ENCODE results near the gene PLGRKT. TPM values are rescaled to one million over a fixed set of nuclear protein-coding genes. Genes with fewer than 3 reads are reported as not detected.

PLGRKT gene
- total RNA-seq, 5 donors from 2014 or later (not counting 1 experiment from before 2014, with no cell fraction given): 15.4 to 21.3 (median 19.3) TPM

GRCh38 chr9:5389109-5389732 is 48.5 kb downstream of the PLGRKT start:
- peaks cover 24% of the 10 kb centered on the region for H3K36me3 Mint-ChIP-seq
- Histone ChIP-seq H3K4me1 (ENCODE audit: control insufficient read depth in 1 of 2, extremely low read depth in 1 of 2, insufficient read depth in 2 of 2, low read length in 2 of 2) (no peaks in the 10 kb centered on the region), H3K27ac (ENCODE audit: low read length) (no peak overlapping the region), H3K36me3 (ENCODE audit: control insufficient read depth in 2 of 2, extremely low read depth in 1 of 2, insufficient read depth in 1 of 2, low read length in 1 of 2) (no peaks in the 10 kb centered on the region), H3K27me3 (replicated peaks in 1 of 2; ENCODE audit: control insufficient read depth in 2 of 2, extremely low read depth in 1 of 2, insufficient read depth in 2 of 2, low read length in 1 of 2) (no peaks in the 10 kb centered on the region), H3K4me3 (ENCODE audit: control insufficient read depth in 1 of 2, extremely low read depth in 1 of 2, low read length in 1 of 2) (no peak overlapping the region), H3K9me3 (no peaks in the 10 kb centered on the region)
- DNase-seq: peak in 2 of 35 experiments; percentile 10 to 13
- no peaks in the 10 kb centered on the region for H3K9me3 Mint-ChIP-seq
- ChIA-PET CTCF (no interaction called here), POLR2A (no interaction called here)
- peaks cover 20 to 26% (median 21%) of the 10 kb centered on the region in 3 donors for H3K4me1 Mint-ChIP-seq
- no peak overlapping the region for H3K27ac Mint-ChIP-seq
- no peak overlapping the region for H3K4me3 Mint-ChIP-seq
- no peak for ATAC-seq (replicated peaks in 1 of 4)
- no peaks in the 10 kb centered on the region for H3K27me3 Mint-ChIP-seq
- WGBS (ENCODE audit: insufficient coverage): 32% methylated on average over 2 of the region's 3 CpGs

- H3K4me1 Mint-ChIP-seq: peaks cover 15 to 23% (median 21%) of the 10 kb centered on the region in 3 donors
- H3K27me3 Mint-ChIP-seq: no peaks in the 10 kb centered on the region
- ATAC-seq (replicated peaks in 1 of 4) (no peak), DNase-seq (no peak)
- H3K4me3 Mint-ChIP-seq: no peak overlapping the region
- Histone ChIP-seq H3K27ac (ENCODE audit: low read length) (no peak overlapping the region), H3K36me3 (ENCODE audit: control insufficient read depth in 2 of 2, extremely low read depth in 1 of 2, insufficient read depth in 1 of 2, low read length in 1 of 2) (no peaks in the 10 kb centered on the region), H3K4me1 (ENCODE audit: control insufficient read depth in 1 of 2, extremely low read depth in 1 of 2, insufficient read depth in 2 of 2, low read length in 2 of 2) (no peaks in the 10 kb centered on the region), H3K9me3 (no peaks in the 10 kb centered on the region), H3K4me3 (ENCODE audit: control insufficient read depth in 1 of 2, extremely low read depth in 1 of 2, low read length in 1 of 2) (no peak overlapping the region), H3K27me3 (replicated peaks in 1 of 2; ENCODE audit: control insufficient read depth in 2 of 2, extremely low read depth in 1 of 2, insufficient read depth in 2 of 2, low read length in 1 of 2) (no peaks in the 10 kb centered on the region)
- no peaks in the 10 kb centered on the region for H3K9me3 Mint-ChIP-seq
- H3K27ac Mint-ChIP-seq: no peak overlapping the region
- ChIA-PET POLR2A (no interaction called here), CTCF (no interaction called here)
- WGBS (ENCODE audit: insufficient coverage): 100% methylated on average over 2 of the region's 5 CpGs
- peaks cover 27% of the 10 kb centered on the region for H3K36me3 Mint-ChIP-seq
Observed at GRCh38 chr9:5388026-5388819, 49.5 kb downstream of the PLGRKT start.

- H3K36me3 ChIP-seq (ENCODE audit: control insufficient read depth in 2 of 2, extremely low read depth in 1 of 2, insufficient read depth in 1 of 2, low read length in 1 of 2): peaks cover 0 to 3% of the 10 kb centered on the region in 2 donors
- POLR2A ChIA-PET: no interaction called here
- CTCF ChIA-PET: no interaction called here
- no peaks in the 10 kb centered on the region for H3K4me1 ChIP-seq (ENCODE audit: control insufficient read depth in 1 of 2, extremely low read depth in 1 of 2, insufficient read depth in 2 of 2, low read length in 2 of 2)
- H3K9me3 Mint-ChIP-seq: no peaks in the 10 kb centered on the region
- H3K27ac ChIP-seq (ENCODE audit: low read length): no peak overlapping the region
- DNase-seq: no peak
- no peaks in the 10 kb centered on the region for H3K27me3 ChIP-seq (replicated peaks in 1 of 2; ENCODE audit: control insufficient read depth in 2 of 2, extremely low read depth in 1 of 2, insufficient read depth in 2 of 2, low read length in 1 of 2)
- no peaks in the 10 kb centered on the region for H3K27me3 Mint-ChIP-seq
- peaks cover 35% of the 10 kb centered on the region for H3K36me3 Mint-ChIP-seq
- no peaks in the 10 kb centered on the region for H3K9me3 ChIP-seq
- H3K4me3 ChIP-seq (ENCODE audit: control insufficient read depth in 1 of 2, extremely low read depth in 1 of 2, low read length in 1 of 2): no peak overlapping the region
- H3K4me1 Mint-ChIP-seq: peaks cover 11 to 19% (median 17%) of the 10 kb centered on the region in 3 donors
- ATAC-seq (replicated peaks in 1 of 4): no peak
- peak overlapping the region in 1 of 2 donors; percentile 46 for H3K27ac Mint-ChIP-seq
- H3K4me3 Mint-ChIP-seq: no peak overlapping the region
Observed at GRCh38 chr9:5384436-5384835, 53.3 kb downstream of the PLGRKT start.

- peaks cover 0 to 3% of the 10 kb centered on the region in 2 donors for H3K36me3 ChIP-seq (ENCODE audit: control insufficient read depth in 2 of 2, extremely low read depth in 1 of 2, insufficient read depth in 1 of 2, low read length in 1 of 2)
- Mint-ChIP-seq H3K4me1 (peaks cover 10 to 11% (median 10%) of the 10 kb centered on the region in 3 donors), H3K4me3 (no peak overlapping the region), H3K9me3 (no peaks in the 10 kb centered on the region), H3K27ac (no peak overlapping the region), H3K36me3 (peaks cover 39% of the 10 kb centered on the region), H3K27me3 (no peaks in the 10 kb centered on the region)
- CTCF ChIA-PET: no interaction called here
- ATAC-seq (replicated peaks in 1 of 4) (no peak), DNase-seq (no peak)
- POLR2A ChIA-PET: no interaction called here
- H3K27ac ChIP-seq (ENCODE audit: low read length): no peak overlapping the region
- H3K4me3 ChIP-seq (ENCODE audit: control insufficient read depth in 1 of 2, extremely low read depth in 1 of 2, low read length in 1 of 2): no peak overlapping the region
- 73% methylated on average over 3 of the region's 3 CpGs for WGBS (ENCODE audit: insufficient coverage)
- no peaks in the 10 kb centered on the region for H3K4me1 ChIP-seq (ENCODE audit: control insufficient read depth in 1 of 2, extremely low read depth in 1 of 2, insufficient read depth in 2 of 2, low read length in 2 of 2)
- H3K9me3 ChIP-seq: no peaks in the 10 kb centered on the region
- no peaks in the 10 kb centered on the region for H3K27me3 ChIP-seq (replicated peaks in 1 of 2; ENCODE audit: control insufficient read depth in 2 of 2, extremely low read depth in 1 of 2, insufficient read depth in 2 of 2, low read length in 1 of 2)
Observed at GRCh38 chr9:5382479-5382878, 55.2 kb downstream of the PLGRKT start.

- H3K36me3 Mint-ChIP-seq: peaks cover 28% of the 10 kb centered on the region
- peaks cover 3 to 5% of the 10 kb centered on the region in 2 experiments for H3K4me1 ChIP-seq (ENCODE audit: control insufficient read depth in 1 of 2, extremely low read depth in 1 of 2, insufficient read depth in 2 of 2, low read length in 2 of 2)
- no peak overlapping the region for H3K4me3 ChIP-seq (ENCODE audit: control insufficient read depth in 1 of 2, extremely low read depth in 1 of 2, low read length in 1 of 2)
- ChIA-PET CTCF (no interaction called here), POLR2A (no interaction called here)
- no peaks in the 10 kb centered on the region for H3K27me3 ChIP-seq (replicated peaks in 1 of 2; ENCODE audit: control insufficient read depth in 2 of 2, extremely low read depth in 1 of 2, insufficient read depth in 2 of 2, low read length in 1 of 2)
- peaks cover 25 to 51% (median 30%) of the 10 kb centered on the region in 3 donors for H3K4me1 Mint-ChIP-seq
- peak overlapping the region; percentile 72 to 77 for H3K27ac Mint-ChIP-seq
- H3K36me3 ChIP-seq (ENCODE audit: control insufficient read depth in 2 of 2, extremely low read depth in 1 of 2, insufficient read depth in 1 of 2, low read length in 1 of 2): peaks cover 0 to 2% of the 10 kb centered on the region in 2 donors
- DNase-seq: no peak
- H3K9me3 ChIP-seq: no peaks in the 10 kb centered on the region
- no peak overlapping the region for H3K4me3 Mint-ChIP-seq
- no peaks in the 10 kb centered on the region for H3K9me3 Mint-ChIP-seq
- peak in 1 of 4 experiments; percentile 24 for ATAC-seq (replicated peaks in 1 of 4)
- no peak overlapping the region for H3K27ac ChIP-seq (ENCODE audit: low read length)
- no CpG with 5 or more reads among the region's 6 CpGs for WGBS (ENCODE audit: insufficient coverage)
- no peaks in the 10 kb centered on the region for H3K27me3 Mint-ChIP-seq
Observed at GRCh38 chr9:5375790-5376477, 61.8 kb downstream of the PLGRKT start.

- Histone ChIP-seq H3K4me1 (ENCODE audit: control insufficient read depth in 1 of 2, extremely low read depth in 1 of 2, insufficient read depth in 2 of 2, low read length in 2 of 2) (peaks cover 3 to 5% of the 10 kb centered on the region in 2 experiments), H3K27ac (ENCODE audit: low read length) (no peak overlapping the region), H3K27me3 (replicated peaks in 1 of 2; ENCODE audit: control insufficient read depth in 2 of 2, extremely low read depth in 1 of 2, insufficient read depth in 2 of 2, low read length in 1 of 2) (no peaks in the 10 kb centered on the region), H3K9me3 (no peaks in the 10 kb centered on the region), H3K4me3 (ENCODE audit: control insufficient read depth in 1 of 2, extremely low read depth in 1 of 2, low read length in 1 of 2) (no peak overlapping the region), H3K36me3 (ENCODE audit: control insufficient read depth in 2 of 2, extremely low read depth in 1 of 2, insufficient read depth in 1 of 2, low read length in 1 of 2) (peaks cover 0 to 2% of the 10 kb centered on the region in 2 donors)
- Mint-ChIP-seq H3K36me3 (peaks cover 24% of the 10 kb centered on the region), H3K27ac (no peak overlapping the region), H3K4me3 (peak overlapping the region in 1 of 3 donors; percentile 36), H3K4me1 (peaks cover 25 to 51% (median 30%) of the 10 kb centered on the region in 3 donors), H3K9me3 (no peaks in the 10 kb centered on the region), H3K27me3 (no peaks in the 10 kb centered on the region)
- no CpG with 5 or more reads among the region's 1 CpG for WGBS (ENCODE audit: insufficient coverage)
- no peak for ATAC-seq (replicated peaks in 1 of 4)
- POLR2A ChIA-PET: interaction anchor here in 1 of 2 donors (0.5 kb wide), 1 partner anchor 28 kb away, joined by 5 read pairs; no protein-coding TSS in a partner anchor
- CTCF ChIA-PET: interaction anchor here in 1 of 2 donors (0.5 kb wide), 1 partner anchor 1934 kb away, joined by 3 read pairs; no protein-coding TSS in a partner anchor
- no peak for DNase-seq
Observed at GRCh38 chr9:5375091-5375490, 62.6 kb downstream of the PLGRKT start.

Data from T-cell (primary cell).